HepG2 (cell line): ENCODE data around the gene GLB1L. TPM values are rescaled to one million over a fixed set of nuclear protein-coding genes. Genes with fewer than 3 reads are reported as not detected.

Experiments used
- ATF7-NPFF ChIP-seq: sonication (generic); formaldehyde crosslinking; IDR thresholded peaks from 2 replicates; pipeline ENCODE4 v1.8.1; 2023; ENCODE audit warnings: mild to moderate bottlenecking, low read depth, missing genetic modification reagents, moderate library complexity
- ELF3 ChIP-seq: IDR thresholded peaks from 2 replicates; pipeline ENCODE4 v1.6.1; 2016; ENCODE audit warnings: missing genetic modification reagents, missing compliant biosample characterization
- FOXA1 ChIP-seq, 2 experiments: fragments of 450-650 bp in 1 of 2; sonication (generic) in 1 of 2; formaldehyde crosslinking in 1 of 2; IDR thresholded peaks; 2 replicates each; pipeline versions ENCODE4 v1.4.0 to v1.6.1; 2016 to 2020; ENCODE audit warnings: missing genetic modification reagents in 1 of 2
- GZF1 ChIP-seq: sonication (generic); formaldehyde crosslinking; IDR thresholded peaks from 2 replicates; pipeline ENCODE4 v1.5.1; 2020; ENCODE audit warnings: mild to moderate bottlenecking, missing genetic modification reagents
- HCFC1 ChIP-seq: fragments of 150-350 bp; IDR thresholded peaks from 2 replicates; pipeline ENCODE4 v1.6.1; 2014; ENCODE audit warnings: low read depth, low read length
- KLF9 ChIP-seq: IDR thresholded peaks from 2 replicates; pipeline ENCODE4 v1.6.1; 2016; ENCODE audit warnings: low read depth
- MTA1 ChIP-seq: sonication (generic); formaldehyde crosslinking; IDR thresholded peaks from 2 replicates; pipeline ENCODE4 v1.4.0; 2020; ENCODE audit warnings: missing genetic modification reagents, mild to moderate bottlenecking, borderline replicate concordance
- NONO ChIP-seq, 2 experiments: fragments of 450-650 bp in 1 of 2; sonication (generic) in 1 of 2; formaldehyde crosslinking in 1 of 2; IDR thresholded peaks in 1 of 2; conservative IDR thresholded peaks in 1 of 2; 2 replicates each; pipeline versions ENCODE4 v1.6.1 to v1.8.0; 2017 to 2022; ENCODE audit warnings: mild to moderate bottlenecking in 1 of 2, missing genetic modification reagents in 1 of 2, moderate library complexity in 1 of 2
- POLR2A ChIP-seq, 2 experiments: IDR thresholded peaks; 2 replicates each; pipeline ENCODE4 v1.6.1; 2011; ENCODE audit warnings: low read depth in 2 of 2, low read length in 2 of 2, mild to moderate bottlenecking in 1 of 2, moderate library complexity in 1 of 2; ENCODE audit not compliant: insufficient read depth in 1 of 2
- RAD21 ChIP-seq: fragments of 450-650 bp; formaldehyde crosslinking; IDR thresholded peaks from 2 replicates; pipeline ENCODE4 v1.5.0; 2020; ENCODE audit warnings: mild to moderate bottlenecking
- RFXANK ChIP-seq: IDR thresholded peaks from 2 replicates; pipeline ENCODE4 v1.6.1; 2016
- SMAD3 ChIP-seq: sonication (generic); formaldehyde crosslinking; IDR thresholded peaks from 2 replicates; pipeline ENCODE4 v1.4.0; 2020; ENCODE audit warnings: missing genetic modification reagents
- SRY ChIP-seq: sonication (generic); formaldehyde crosslinking; IDR thresholded peaks from 2 replicates; pipeline ENCODE4 v1.8.0; 2022; ENCODE audit warnings: mild to moderate bottlenecking, missing genetic modification reagents
- TOE1 ChIP-seq: sonication (generic); formaldehyde crosslinking; IDR thresholded peaks from 2 replicates; pipeline ENCODE4 v1.4.0; 2020; ENCODE audit warnings: mild to moderate bottlenecking, missing genetic modification reagents
- XRCC5 ChIP-seq: fragments of 200-400 bp; formaldehyde crosslinking; optimal IDR thresholded peaks from 2 replicates; pipeline ENCODE3; 2017; ENCODE audit warnings: mild to moderate bottlenecking, low read length
- ZBTB21 ChIP-seq: sonication (generic); formaldehyde crosslinking; IDR thresholded peaks from 2 replicates; pipeline ENCODE4 v1.4.0; 2020; ENCODE audit warnings: missing genetic modification reagents
- ZNF121 ChIP-seq: sonication (generic); formaldehyde crosslinking; IDR thresholded peaks from 2 replicates; pipeline ENCODE4 v1.5.0; 2020; ENCODE audit warnings: mild to moderate bottlenecking, missing genetic modification reagents
- ZNF33A ChIP-seq: sonication (generic); formaldehyde crosslinking; IDR thresholded peaks from 2 replicates; pipeline ENCODE4 v1.5.1; 2020; ENCODE audit warnings: missing genetic modification reagents, mild to moderate bottlenecking, moderate library complexity, borderline replicate concordance
- ZNF547 ChIP-seq: sonication (generic); formaldehyde crosslinking; IDR thresholded peaks from 2 replicates; pipeline ENCODE4 v1.5.1; 2020; ENCODE audit warnings: mild to moderate bottlenecking, missing genetic modification reagents
- ZNF589 ChIP-seq: sonication (generic); formaldehyde crosslinking; conservative IDR thresholded peaks from 2 replicates; pipeline ENCODE4 v1.8.0; 2022; ENCODE audit warnings: mild to moderate bottlenecking, moderate library complexity, missing genetic modification reagents
- ZNF772 ChIP-seq: sonication (generic); formaldehyde crosslinking; IDR thresholded peaks from 2 replicates; pipeline ENCODE4 v1.5.0; 2020; ENCODE audit warnings: mild to moderate bottlenecking, missing genetic modification reagents
- ZNF891 ChIP-seq: sonication (generic); formaldehyde crosslinking; IDR thresholded peaks from 2 replicates; pipeline ENCODE4 v1.5.0; 2020; ENCODE audit warnings: mild to moderate bottlenecking, missing genetic modification reagents
- polyA plus RNA-seq, 8 experiments: library from polyadenylated mRNA; depleted of rRNA in 3 of 8; stranded (reverse) in 7 of 8; unstranded in 1 of 8; fragments of >200 nt; fragmentation: Illumina TruSeq in 4 of 8; extraction: Trizol in 4 of 8; gene quantifications; 2 replicates each; pipeline versions ENCODE4 v1.2.1 to v1.2.3, GENCODE V29; 2011 to 2016; ENCODE audit warnings: low read depth in 4 of 8, missing spikeins in 1 of 8, mixed read lengths in 1 of 8; ENCODE audit not compliant: insufficient read depth in 1 of 8
- total RNA-seq, 5 experiments: library from RNA; depleted of rRNA; stranded (reverse); fragments of >200 nt; fragmentation: Illumina TruSeq; extraction: Trizol; gene quantifications; 2 replicates each; pipeline ENCODE4 v1.2.3, GENCODE V29; 2016; ENCODE audit warnings: low read depth in 1 of 5
- TF ChIP-seq, protein P1 (sequence below): sonication (generic); formaldehyde crosslinking; IDR thresholded peaks from 2 replicates; pipeline ENCODE4 v1.8.1; 2022; ENCODE audit warnings: low read depth, mild to moderate bottlenecking, missing genetic modification reagents
- TF ChIP-seq, protein P2 (sequence below): fragments of 450-650 bp; IDR thresholded peaks from 2 replicates; pipeline ENCODE4 v1.6.1; 2016
- TF ChIP-seq, protein P3 (sequence below): fragments of 450-650 bp; IDR thresholded peaks from 2 replicates; pipeline ENCODE4 v1.6.1; 2017; ENCODE audit warnings: mild to moderate bottlenecking

Gene GLB1L
- total and polyA plus RNA-seq, 2 of the 13 experiments (the other 11 are each of a cell fraction or from before 2014, with no cell fraction given) = 6.8 to 7.3 TPM

DNA sequence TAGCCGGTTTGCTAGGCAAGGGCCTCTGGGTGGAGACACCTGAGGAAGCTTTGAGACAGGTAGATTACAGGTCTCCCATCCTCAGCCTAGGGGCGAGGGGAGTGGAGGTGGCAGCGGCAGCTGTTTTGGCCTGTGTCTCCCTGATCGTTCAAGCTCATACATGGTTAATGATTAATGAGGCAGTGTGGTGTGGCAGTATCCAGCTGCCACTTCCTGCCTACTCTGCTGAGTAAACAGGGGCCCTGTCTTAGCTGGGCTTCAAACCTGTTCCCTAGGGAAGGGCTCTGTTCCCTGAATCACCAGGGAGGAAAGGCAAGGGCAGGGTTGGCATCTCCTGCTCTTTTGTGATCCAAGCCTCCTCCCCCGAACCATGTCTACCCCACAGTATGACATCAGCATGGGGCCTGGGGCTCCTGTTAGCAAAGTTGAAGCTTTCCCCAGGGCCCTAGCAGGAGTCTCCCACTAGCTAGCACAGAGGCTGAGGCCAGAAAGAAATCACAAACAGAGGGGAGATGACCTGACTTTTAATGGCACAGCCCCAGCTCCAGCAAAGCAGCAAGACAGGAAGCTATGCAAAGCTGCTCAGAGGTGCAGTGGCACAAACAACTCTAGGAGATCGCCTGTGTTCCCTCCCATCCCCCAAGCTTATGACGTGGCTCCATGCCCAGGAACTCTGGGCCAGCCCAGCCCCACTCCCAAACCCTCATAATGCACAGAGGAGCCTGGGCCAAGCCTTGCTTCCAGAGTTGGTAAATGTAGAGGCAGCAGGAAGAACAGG, 4.1 kb upstream of the GLB1L start (continued):
- TF ChIP-seq GZF1 (CRISPR knock-in tag) (peak; percentile 78; the same call in 1 of the 2 replicates), FOXA1 (IDR thresholded peaks at IDR 0.05) (peak; percentile 24; the same call in 1 of the 2 replicates), FOXA1 (CRISPR knock-in tag; IDR thresholded peaks at IDR 0.05) (peak; percentile 100), RAD21 (CRISPR knock-in tag) (peak; percentile 24; the same call in 1 of the 2 replicates), ZNF772 (CRISPR knock-in tag) (peak; percentile 85), ZBTB21 (CRISPR knock-in tag) (peak; percentile 31), XRCC5 (peak; percentile 68), ZNF121 (no peak), ZNF891 (peak; percentile 88), HCFC1 (no peak), ZNF33A (no peak), KLF9 (CRISPR knock-in tag) (no peak), RFXANK (CRISPR knock-in tag) (no peak), NONO (IDR thresholded peaks at IDR 0.05) (no peak), NONO (CRISPR knock-in tag; conservative IDR thresholded peaks at IDR 0.05) (peak; percentile 94), ZNF547 (CRISPR knock-in tag) (peak; percentile 63; the same call in 1 of the 2 replicates), ZNF589 (CRISPR knock-in tag) (no peak), ELF3 (CRISPR knock-in tag) (peak; percentile 91), TOE1 (no peak), SMAD3 (no peak; the same call in 1 of the 2 replicates), ATF7-NPFF (CRISPR knock-in tag) (peak; percentile 89), SRY (CRISPR knock-in tag) (no peak), POLR2A (IDR thresholded peaks at IDR 0.05; ENCODE audit: insufficient read depth in 1 of 2, low read depth in 2 of 2, low read length in 2 of 2) (0 out of 4 replicates have a peak, but pooled peaks of 1 of the 2 experiments have one; percentile 31), MTA1 (CRISPR knock-in tag) (peak; percentile 64; the same call in 1 of the 2 replicates)
- TF ChIP-seq, protein P1, sequence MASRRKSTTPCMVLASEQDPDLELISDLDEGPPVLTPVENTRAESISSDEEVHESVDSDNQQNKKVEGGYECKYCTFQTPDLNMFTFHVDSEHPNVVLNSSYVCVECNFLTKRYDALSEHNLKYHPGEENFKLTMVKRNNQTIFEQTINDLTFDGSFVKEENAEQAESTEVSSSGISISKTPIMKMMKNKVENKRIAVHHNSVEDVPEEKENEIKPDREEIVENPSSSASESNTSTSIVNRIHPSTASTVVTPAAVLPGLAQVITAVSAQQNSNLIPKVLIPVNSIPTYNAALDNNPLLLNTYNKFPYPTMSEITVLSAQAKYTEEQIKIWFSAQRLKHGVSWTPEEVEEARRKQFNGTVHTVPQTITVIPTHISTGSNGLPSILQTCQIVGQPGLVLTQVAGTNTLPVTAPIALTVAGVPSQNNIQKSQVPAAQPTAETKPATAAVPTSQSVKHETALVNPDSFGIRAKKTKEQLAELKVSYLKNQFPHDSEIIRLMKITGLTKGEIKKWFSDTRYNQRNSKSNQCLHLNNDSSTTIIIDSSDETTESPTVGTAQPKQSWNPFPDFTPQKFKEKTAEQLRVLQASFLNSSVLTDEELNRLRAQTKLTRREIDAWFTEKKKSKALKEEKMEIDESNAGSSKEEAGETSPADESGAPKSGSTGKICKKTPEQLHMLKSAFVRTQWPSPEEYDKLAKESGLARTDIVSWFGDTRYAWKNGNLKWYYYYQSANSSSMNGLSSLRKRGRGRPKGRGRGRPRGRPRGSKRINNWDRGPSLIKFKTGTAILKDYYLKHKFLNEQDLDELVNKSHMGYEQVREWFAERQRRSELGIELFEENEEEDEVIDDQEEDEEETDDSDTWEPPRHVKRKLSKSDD (CRISPR knock-in tag) = peak; percentile 71; the same call in 1 of the 2 replicates
- TF ChIP-seq, protein P2, sequence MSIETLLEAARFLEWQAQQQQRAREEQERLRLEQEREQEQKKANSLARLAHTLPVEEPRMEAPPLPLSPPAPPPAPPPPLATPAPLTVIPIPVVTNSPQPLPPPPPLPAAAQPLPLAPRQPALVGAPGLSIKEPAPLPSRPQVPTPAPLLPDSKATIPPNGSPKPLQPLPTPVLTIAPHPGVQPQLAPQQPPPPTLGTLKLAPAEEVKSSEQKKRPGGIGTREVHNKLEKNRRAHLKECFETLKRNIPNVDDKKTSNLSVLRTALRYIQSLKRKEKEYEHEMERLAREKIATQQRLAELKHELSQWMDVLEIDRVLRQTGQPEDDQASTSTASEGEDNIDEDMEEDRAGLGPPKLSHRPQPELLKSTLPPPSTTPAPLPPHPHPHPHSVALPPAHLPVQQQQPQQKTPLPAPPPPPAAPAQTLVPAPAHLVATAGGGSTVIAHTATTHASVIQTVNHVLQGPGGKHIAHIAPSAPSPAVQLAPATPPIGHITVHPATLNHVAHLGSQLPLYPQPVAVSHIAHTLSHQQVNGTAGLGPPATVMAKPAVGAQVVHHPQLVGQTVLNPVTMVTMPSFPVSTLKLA = no peak
- TF ChIP-seq, protein P3, sequence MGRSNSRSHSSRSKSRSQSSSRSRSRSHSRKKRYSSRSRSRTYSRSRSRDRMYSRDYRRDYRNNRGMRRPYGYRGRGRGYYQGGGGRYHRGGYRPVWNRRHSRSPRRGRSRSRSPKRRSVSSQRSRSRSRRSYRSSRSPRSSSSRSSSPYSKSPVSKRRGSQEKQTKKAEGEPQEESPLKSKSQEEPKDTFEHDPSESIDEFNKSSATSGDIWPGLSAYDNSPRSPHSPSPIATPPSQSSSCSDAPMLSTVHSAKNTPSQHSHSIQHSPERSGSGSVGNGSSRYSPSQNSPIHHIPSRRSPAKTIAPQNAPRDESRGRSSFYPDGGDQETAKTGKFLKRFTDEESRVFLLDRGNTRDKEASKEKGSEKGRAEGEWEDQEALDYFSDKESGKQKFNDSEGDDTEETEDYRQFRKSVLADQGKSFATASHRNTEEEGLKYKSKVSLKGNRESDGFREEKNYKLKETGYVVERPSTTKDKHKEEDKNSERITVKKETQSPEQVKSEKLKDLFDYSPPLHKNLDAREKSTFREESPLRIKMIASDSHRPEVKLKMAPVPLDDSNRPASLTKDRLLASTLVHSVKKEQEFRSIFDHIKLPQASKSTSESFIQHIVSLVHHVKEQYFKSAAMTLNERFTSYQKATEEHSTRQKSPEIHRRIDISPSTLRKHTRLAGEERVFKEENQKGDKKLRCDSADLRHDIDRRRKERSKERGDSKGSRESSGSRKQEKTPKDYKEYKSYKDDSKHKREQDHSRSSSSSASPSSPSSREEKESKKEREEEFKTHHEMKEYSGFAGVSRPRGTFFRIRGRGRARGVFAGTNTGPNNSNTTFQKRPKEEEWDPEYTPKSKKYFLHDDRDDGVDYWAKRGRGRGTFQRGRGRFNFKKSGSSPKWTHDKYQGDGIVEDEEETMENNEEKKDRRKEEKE = no peak
